ENCODE measurements around the gene MRPL23.

Gene MRPL23

GRCh38 chr11:1959786-1960185 lies 12.7 kb downstream of the MRPL23 start:
- DNase-seq: no peak

- no peak for DNase-seq
Measured at GRCh38 chr11:1963864-1964263, 16.7 kb downstream of the MRPL23 start.

- DNase-seq: no peak
Measured at GRCh38 chr11:1964348-1964747, 17.2 kb downstream of the MRPL23 start.

GRCh38 chr11:1964955-1965354 lies 17.8 kb downstream of the MRPL23 start:
- no peak for DNase-seq

- DNase-seq: no peak
Measured at GRCh38 chr11:1966531-1966930, 19.4 kb downstream of the MRPL23 start.

GRCh38 chr11:1967641-1968225 lies 20.6 kb downstream of the MRPL23 start:
- no peak for DNase-seq

- no peak for DNase-seq
Measured at GRCh38 chr11:1968454-1969002, 21.4 kb downstream of the MRPL23 start.

DNA sequence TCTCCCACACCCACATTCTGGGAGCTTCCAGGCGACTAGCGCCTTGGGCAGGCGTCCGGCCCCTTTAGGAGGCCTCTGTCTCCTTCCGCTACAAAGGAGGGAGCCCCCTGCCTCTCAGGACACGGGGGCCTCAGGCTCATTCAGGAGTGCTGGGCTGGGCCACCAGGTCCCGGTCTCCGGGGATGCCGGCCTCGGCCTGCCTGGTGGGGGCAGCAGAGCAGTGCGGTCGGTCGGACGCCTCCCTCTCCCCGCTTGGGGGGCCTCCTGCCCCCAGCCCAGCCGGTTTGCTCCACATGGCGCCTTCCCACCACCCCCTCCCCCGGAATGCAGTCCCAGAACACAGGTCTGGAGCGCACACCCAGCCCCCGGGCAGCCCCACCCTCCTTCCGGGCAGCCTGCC lies 21.9 kb downstream of the MRPL23 start:
- DNase-seq: no peak

DNA sequence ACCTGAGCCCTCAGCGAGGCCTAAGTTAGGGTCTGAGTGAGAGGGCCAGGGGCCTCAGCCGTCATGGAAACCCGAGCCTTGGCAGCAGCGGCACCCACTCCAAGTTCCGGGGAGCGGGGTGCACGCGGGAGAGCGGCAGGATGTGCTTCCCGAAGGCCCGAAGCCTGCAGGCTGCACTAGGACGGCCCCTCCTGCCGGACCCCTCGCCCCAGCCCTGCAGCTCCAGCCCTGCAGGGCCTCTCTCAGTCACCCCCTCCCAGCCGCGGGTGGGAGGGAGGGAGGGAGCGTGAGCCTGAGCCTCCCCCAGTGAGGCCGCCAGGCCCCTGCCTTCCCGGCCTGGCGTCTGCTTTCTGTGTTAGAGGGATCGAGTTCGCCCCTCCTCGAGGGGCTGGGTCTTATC lies 22.6 kb downstream of the MRPL23 start:
- DNase-seq: no peak

DNA sequence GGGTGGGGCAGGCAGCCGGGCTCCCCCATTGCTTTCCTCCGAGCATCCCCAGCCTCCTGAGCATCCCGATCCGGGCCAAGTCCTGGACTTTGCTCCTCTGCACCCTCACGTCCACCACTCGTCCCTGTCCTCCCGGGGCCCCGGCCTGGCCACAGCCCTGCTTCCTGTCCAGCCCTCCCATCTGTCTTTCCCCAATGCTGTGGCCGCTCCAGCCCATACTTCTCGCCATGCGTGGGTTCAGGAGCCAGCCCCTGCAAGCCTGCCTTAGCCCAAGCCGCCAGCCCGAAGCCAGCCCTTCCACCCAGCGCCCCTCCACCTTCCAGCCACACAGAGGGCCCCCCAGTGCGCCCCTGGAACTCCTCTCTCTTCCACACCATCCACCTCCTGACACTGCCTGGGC lies 23.8 kb downstream of the MRPL23 start:
- DNase-seq: no peak

- DNase-seq: no peak
Measured at GRCh38 chr11:1975185-1975584, 28.1 kb downstream of the MRPL23 start.

DNA sequence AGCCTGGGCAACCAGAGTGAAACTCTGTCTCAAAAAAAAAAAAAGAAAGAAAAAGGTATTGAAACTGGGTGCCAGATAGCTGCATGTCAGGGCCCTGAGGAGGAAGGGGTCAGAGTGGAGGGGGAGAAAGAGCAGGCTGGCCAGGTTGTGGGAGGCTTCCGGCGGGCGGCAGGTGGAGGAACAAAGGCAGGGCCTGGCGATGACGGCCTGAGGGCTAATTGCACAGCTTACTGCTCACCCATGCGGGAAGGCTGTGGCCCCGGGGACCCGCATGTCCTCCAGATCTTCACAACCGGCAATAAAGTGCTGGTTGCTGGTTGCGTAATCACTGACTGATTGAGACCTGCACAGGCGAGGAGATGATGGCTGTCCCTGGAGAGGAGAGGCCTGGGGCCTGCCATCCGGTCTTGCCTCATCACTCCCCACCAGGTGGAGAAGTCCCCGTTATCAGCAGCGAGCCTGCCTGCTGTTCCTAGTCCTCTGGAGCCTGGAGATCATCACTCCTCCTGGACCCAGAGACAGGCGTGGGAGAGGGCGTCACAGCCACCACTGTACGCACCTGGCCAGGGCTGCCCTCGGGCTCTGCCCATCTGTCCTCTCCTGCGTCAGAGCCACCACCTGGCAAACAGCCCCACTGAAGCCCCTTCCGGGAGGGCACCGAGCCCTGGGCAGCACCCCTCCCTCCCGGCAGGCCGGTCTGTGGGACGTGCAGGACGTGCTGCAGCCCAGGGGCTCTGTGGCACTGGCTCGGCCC lies 31.8 kb downstream of the MRPL23 start:
- DNase-seq: no peak

DNA sequence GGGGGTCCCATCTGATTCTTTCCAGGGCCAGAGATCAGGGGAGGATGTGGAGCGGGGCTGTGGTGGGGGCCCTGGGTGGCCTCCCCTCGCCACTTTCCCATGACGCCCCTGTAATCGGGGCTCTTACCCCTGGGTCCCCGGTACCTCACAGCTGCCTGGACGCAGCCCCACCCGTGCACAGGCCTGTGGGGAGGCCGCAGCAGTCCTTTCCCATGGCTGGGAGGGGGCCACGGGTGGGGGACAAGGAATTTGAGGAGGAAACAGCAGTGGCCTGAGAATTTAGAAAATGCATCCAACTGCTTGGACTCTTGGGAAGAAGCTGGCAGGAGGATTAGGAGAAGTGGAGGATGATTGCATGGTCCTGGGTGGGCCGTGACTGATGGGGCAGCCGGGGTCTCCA lies 32.5 kb downstream of the MRPL23 start:
- no peak for DNase-seq

- DNase-seq: no peak
Measured at GRCh38 chr11:1982873-1983600, 35.9 kb downstream of the MRPL23 start.

DNA sequence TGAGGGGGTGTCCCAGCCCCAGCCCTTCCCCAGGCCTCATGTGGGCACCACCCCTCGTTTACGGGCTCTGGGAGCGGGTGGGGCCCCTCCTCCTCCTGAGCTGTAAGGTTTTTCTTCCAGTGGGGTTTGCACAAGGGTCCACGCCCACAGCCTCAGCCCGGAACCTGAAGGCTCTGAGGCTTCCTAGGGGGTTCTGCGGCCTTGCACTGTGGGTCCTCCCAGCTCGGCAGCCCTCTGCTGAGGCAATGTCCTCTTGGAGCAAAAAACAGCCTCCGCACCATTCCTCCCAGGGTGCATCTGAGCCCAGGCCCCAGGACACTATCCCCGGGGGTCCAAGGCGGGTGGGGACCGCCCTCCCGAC lies 36.4 kb downstream of the MRPL23 start:
- no peak for DNase-seq

GRCh38 chr11:1987024-1987423 lies 39.9 kb downstream of the MRPL23 start:
- no peak for DNase-seq

GRCh38 chr11:1988174-1988573 lies 41.0 kb downstream of the MRPL23 start:
- DNase-seq: no peak

DNA sequence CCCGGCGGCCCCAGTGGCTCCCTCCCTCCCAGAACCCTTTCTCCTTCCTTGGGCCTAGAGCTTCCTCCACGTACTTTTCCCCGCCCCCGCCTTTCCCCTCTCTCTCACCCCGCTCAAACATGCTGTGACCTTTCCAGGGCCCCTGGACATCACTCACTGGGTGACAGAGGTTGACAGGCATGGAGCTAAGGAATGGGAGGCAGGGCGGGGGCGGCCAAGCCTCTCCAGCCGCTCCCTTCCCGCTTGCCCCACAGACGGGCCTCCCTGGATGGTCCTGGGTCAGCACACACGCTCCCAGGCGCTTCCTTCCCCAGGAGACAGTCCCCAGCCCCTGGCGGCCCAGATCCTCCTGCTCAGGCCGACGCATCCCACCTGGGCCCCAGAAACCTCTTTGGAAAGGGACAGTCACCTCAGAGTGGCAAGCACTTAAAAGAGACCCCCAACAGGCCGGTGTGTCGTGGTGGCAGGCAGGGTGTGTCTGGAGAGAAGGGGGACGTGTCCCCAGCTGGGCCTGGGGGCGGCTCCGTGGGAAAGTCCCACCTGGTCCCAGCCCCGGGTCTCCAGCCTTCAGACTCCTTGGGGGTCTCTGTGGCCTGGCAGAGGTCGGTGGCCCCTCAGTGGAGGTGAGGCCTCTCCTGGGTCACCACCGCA lies 41.7 kb downstream of the MRPL23 start:
- DNase-seq: no peak

DNA sequence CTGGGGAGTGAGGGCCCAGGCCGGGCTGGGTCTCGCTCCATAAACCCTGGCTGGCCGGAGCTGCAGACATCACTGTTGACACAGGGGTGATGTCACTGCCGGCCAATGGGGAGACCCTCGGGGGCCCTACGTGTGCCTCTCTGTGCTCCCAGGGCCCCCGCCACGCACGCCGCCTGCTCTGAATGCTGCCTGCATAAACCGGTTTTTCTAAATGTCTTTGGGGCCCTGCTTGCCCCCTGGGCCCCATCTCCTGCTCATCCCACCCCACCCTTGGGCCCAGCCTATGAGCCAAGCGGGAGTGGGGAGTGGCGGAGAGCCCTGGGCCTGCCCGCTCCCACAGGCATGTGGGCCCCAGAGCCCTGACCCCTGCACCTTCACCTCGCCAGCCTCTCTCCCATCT lies 42.8 kb downstream of the MRPL23 start:
- DNase-seq: no peak

- no peak for DNase-seq
Measured at GRCh38 chr11:1990872-1991578, 43.9 kb downstream of the MRPL23 start.

DNA sequence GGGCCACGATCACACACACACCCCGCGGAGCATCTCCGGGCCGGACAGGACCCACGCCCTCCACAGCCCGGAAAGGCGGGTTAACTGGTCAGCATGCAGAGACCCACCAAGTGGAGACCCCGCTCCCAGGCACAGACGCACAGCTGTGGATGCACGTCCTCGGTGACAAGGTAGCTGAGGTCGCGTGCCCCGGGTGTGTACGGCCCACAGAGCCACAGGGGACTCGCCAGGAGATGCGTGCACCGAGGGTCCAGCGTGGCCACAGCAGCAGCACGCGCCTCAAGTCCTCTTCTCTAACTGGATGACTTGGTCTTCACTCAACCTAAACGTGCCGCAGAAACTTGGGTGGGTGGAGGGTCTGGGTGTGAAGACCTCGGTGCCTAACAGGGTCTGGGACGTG lies 45.0 kb downstream of the MRPL23 start:
- DNase-seq: no peak

- no peak for DNase-seq
Measured at GRCh38 chr11:1994121-1994520, 47.0 kb downstream of the MRPL23 start.

DNA sequence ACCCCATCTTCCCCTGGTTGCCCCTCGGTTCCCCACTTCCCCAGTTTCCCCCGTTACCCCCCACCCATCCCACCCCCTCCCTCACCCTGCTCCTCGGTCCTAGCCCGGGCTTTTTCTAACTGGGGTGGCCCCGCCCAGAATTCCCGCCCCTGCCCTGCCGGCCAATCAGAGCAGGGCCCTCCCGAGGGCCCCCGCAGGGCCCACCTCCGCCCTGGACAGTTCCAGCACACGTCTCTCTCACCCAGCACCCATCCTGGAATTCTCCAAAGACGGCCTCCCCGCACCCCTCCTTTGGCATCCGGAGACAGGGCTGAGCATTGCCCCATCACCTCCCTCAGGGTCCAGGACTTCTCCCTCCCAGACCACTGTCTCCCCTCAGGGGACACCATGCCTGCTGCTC lies 50.6 kb downstream of the MRPL23 start, which contains the start of gene H19:
Gene H19 (minus strand): TSS at position 88 of the 400 bp plus-strand sequence.
- no peak for DNase-seq
